ENCODE results near the gene KDM5B. TPM values are rescaled to one million over a fixed set of nuclear protein-coding genes. Genes with fewer than 3 reads are reported as not detected.

The KDM5B gene
- polyA plus RNA-seq, 1 donor from 2014 or later = 88.4 TPM

- Histone ChIP-seq H3K9me3 (ENCODE audit: low read length) (no peaks in the 10 kb centered on the region), H3F3A (ENCODE audit: insufficient read depth, low read length, poor library complexity, severe bottlenecking) (no peaks in the 10 kb centered on the region), H3K4me3 (ENCODE audit: low read length) (no peak overlapping the region), H3K27me3 (ENCODE audit: insufficient read depth, low read depth, low read length) (no peaks in the 10 kb centered on the region), H3K9me2 (ENCODE audit: insufficient read depth, low read length) (no peaks in the 10 kb centered on the region), H3K27ac (ENCODE audit: low read length) (no peak overlapping the region), H3K4me2 (ENCODE audit: low read length) (no peak overlapping the region), H3K79me2 (replicated peaks; ENCODE audit: insufficient read depth, low read length) (no peaks in the 10 kb centered on the region), H4K20me1 (ENCODE audit: insufficient read depth) (no peaks in the 10 kb centered on the region), H3K36me3 (ENCODE audit: insufficient read depth, low read length) (no peaks in the 10 kb centered on the region), H2AFZ (ENCODE audit: low read depth, low read length) (no peak overlapping the region), H3K9ac (ENCODE audit: low read length) (no peak overlapping the region)
- no peak for TF ChIP-seq TAF1 (IDR thresholded peaks at IDR 0.05; ENCODE audit: low read depth)
- TF ChIP-seq POLR2AphosphoS5 (IDR thresholded peaks at IDR 0.05) = no peak
- TF ChIP-seq MXI1 (conservative IDR thresholded peaks at IDR 0.05; ENCODE audit: poor library complexity, severe bottlenecking) = no peak
- no peak for TF ChIP-seq EP300 (conservative IDR thresholded peaks at IDR 0.05; ENCODE audit: poor library complexity, severe bottlenecking)
- TF ChIP-seq RAD21 (conservative IDR thresholded peaks at IDR 0.05) = no peak
- no peak for TF ChIP-seq EZH2 (IDR thresholded peaks at IDR 0.05; ENCODE audit: borderline replicate concordance, insufficient read depth, low read length, poor library complexity, severe bottlenecking)
- TF ChIP-seq CTCF (IDR thresholded peaks at IDR 0.05; ENCODE audit: poor library complexity, severe bottlenecking) = no peak
- no peak for TF ChIP-seq SMC3 (conservative IDR thresholded peaks at IDR 0.05; ENCODE audit: poor library complexity)
- TF ChIP-seq REST (IDR thresholded peaks at IDR 0.05; ENCODE audit: borderline replicate concordance) = no peak
Observed at GRCh38 chr1:202818819-202819218, 10.6 kb upstream of the KDM5B start.

GRCh38 chr1:202815120-202815519 lies 6.9 kb upstream of the KDM5B start:
- no peaks in the 10 kb centered on the region for H3F3A ChIP-seq (ENCODE audit: insufficient read depth, low read length, poor library complexity, severe bottlenecking)
- H3K4me2 ChIP-seq (ENCODE audit: low read length) = no peak overlapping the region
- no peaks in the 10 kb centered on the region for H3K27me3 ChIP-seq (ENCODE audit: insufficient read depth, low read depth, low read length)
- H4K20me1 ChIP-seq (ENCODE audit: insufficient read depth) = no peaks in the 10 kb centered on the region
- H3K9me2 ChIP-seq (ENCODE audit: insufficient read depth, low read length) = no peaks in the 10 kb centered on the region
- H2AFZ ChIP-seq (ENCODE audit: low read depth, low read length) = no peak overlapping the region
- H3K79me2 ChIP-seq (replicated peaks; ENCODE audit: insufficient read depth, low read length) = peaks cover 14% of the 10 kb centered on the region
- no peak overlapping the region for H3K9ac ChIP-seq (ENCODE audit: low read length)
- H3K9me3 ChIP-seq (ENCODE audit: low read length) = no peaks in the 10 kb centered on the region
- no peak for TF ChIP-seq CTCF (IDR thresholded peaks at IDR 0.05; ENCODE audit: poor library complexity, severe bottlenecking)
- no peak for TF ChIP-seq MXI1 (conservative IDR thresholded peaks at IDR 0.05; ENCODE audit: poor library complexity, severe bottlenecking)
- TF ChIP-seq TAF1 (IDR thresholded peaks at IDR 0.05; ENCODE audit: low read depth) = no peak
- no peak for TF ChIP-seq EP300 (conservative IDR thresholded peaks at IDR 0.05; ENCODE audit: poor library complexity, severe bottlenecking)
- H3K4me3 ChIP-seq (ENCODE audit: low read length) = no peak overlapping the region
- no peaks in the 10 kb centered on the region for H3K36me3 ChIP-seq (ENCODE audit: insufficient read depth, low read length)
- H3K27ac ChIP-seq (ENCODE audit: low read length) = no peak overlapping the region

Measured in neural cell (in vitro differentiated cells).